ENCODE measurements around the gene DMAC2.
"Not testable (repeated sequence)": the region's sequence is repeated elsewhere in the genome, so short reads cannot be mapped to it uniquely, and the experiment has no call there.

DMAC2 gene

GRCh38 chr19:41442473-41443355 is 3.0 kb upstream of the DMAC2 start, which contains the start of gene ERICH4:
TSS of gene ERICH4 (plus strand) at chr19:41443156. CDS start at chr19:41443170, 14 bp downstream.
- DNase-seq = no peak

DNA sequence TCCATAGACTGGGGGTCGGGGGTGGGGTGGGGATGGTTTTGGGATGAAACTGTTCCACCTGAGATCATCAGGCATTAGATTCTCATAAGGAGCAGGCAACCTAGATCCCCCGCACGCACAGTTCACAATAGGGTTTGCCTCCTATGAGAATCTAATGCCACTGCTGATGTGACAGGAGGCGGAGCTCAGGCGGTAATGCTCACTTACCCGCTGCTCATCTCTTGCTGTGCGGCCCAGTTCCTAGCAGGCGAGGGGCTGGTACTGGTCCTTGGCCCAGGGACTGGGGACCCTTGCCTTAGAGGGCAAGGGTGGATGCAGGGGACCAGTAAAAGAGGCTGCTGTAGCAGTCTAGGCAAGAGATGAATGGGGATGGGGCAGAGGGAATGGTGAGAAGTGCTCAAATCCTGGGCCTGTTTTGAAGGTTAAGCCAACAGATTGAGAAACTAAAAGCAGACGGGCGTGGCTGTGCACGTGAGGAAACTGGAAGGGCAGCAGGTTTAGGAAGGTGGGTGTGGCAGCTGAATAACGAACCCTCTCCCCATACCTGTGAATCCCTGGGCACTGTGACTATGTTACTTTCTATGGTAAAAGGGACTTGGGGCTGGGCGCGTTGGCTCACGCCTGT is 1.7 kb upstream of the DMAC2 start:
- no peak for DNase-seq

GRCh38 chr19:41437944-41438574 is 1.7 kb downstream of the DMAC2 start:
- DNase-seq = no peak

GRCh38 chr19:41436674-41436951 is 3.1 kb downstream of the DMAC2 start:
- DNase-seq = no peak

DNA sequence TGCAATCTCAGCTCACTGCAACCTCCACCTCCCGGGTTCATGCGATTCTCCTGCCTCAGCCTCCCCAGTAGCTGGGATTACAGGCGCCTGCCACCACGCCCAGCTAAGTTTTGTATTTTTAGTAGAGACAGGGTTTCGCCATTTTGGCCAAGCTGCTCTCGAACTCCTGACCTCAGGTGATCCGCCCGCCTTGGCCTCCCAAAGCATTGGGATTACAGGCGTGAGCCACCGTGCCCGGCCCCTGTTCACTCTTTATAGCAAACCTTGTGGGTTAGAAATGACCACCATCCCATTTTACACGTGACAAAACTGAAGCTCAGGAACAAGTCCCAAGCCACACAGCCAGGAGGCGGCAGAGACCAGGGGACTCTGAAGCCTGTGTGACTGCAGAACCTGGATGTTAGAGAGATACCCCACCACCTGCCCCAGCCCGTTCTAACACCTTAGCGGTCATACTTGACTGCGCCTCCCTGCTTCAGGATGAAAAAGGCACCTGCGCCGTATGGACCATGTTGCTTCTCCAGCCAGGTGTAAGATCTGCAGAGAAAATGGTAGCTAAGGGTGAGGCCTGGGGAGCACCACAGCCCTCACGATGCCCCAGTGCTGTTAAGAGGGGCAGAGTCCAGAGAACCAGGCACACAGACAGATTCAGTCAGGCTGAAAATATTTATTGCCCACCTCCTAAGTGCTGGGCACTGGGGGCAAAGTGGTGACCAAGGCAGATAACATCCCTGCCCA is 3.6 kb downstream of the DMAC2 start:
- DNase-seq = no peak

DNA sequence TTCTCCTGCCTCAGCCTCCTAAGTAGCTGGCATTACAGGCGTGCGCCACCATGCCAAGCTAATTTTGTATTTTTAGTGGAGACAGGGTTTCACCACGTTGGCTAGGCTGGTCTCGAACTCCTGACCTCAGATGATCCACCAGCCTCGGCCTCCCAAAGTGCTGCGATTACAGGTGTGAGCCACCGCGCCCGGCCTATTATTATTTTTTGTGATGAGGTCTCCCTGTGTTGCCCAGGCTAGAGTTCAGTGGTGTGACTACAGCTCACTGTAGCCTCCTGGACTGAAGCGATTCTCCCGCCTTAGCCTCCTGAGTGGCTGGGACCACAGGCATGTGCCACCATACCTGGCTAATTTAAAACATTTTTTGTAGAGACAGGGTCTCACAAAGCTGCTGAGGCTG is 4.3 kb downstream of the DMAC2 start:
- DNase-seq = not testable (repeated sequence)

DNA sequence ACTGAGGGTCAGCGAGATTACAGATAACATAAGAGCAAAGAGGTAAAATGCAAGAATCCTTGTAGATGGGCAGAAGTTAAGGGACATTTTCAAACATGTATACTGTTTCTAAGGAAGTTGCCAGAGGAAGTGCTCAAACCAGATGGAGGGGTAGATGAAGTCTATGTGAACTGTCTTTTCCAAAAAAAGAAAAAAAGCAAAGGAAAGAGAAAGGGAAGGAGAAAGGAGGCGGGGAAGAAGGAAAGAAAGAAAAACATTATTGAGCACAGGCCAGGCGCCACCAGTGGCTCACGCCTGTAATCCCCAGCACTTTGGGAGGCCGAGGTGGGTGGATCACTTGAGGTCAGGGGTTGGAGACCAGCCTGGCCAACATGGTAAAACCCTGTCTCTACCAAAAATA is 5.3 kb downstream of the DMAC2 start:
- DNase-seq = no peak

DNA sequence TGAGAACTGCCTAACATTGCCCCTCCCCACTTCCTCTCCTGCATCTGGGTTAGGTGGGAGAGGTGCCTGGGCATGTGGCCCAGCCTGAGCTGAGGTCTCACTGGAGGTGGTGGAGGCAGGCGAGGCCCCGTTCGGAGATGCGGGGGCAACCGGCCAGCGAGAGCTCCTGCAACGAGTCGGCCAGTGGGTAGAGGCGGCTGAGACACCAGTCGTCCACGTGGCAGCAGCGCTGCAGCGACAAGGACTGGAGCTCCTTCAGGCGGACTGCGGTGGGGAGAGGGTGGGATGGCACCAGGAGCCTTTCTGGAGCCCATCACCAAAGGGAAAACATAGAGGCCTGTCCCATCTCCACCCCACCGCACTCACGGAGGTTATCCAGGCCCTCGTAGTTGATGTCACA is 6.5 kb downstream of the DMAC2 start:
- no peak for DNase-seq

- DNase-seq = no peak
Measured at GRCh38 chr19:41431426-41432386, 8.0 kb downstream of the DMAC2 start.

- DNase-seq = no peak
Measured at GRCh38 chr19:41430922-41431321, 8.8 kb downstream of the DMAC2 start.

DNA sequence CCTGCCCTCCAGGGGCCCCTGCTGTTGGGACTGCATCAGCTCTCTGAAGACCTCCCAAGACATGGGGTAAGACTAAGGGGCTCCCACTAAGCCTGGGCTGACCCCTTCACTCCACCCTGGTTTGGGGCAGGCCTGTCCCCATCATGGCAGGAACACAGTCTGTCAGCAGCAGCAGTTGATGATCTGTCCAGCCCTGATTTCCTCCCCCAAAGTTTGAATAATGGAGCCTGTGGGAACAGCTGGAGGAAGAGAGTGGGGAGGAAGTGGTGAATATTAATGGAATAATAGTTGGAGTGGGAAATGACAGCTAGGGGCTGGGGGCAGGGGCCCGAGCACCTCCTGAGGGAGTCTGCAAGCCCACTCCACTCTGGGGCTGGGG is 11.2 kb downstream of the DMAC2 start:
- no peak for DNase-seq

- peak; percentile 84 for DNase-seq
Measured at GRCh38 chr19:41427647-41428480, 11.8 kb downstream of the DMAC2 start.

- peak; percentile 86 for DNase-seq
Measured at GRCh38 chr19:41426952-41427646, 12.6 kb downstream of the DMAC2 start, which contains the start of gene B3GNT8. TSS of gene B3GNT8 (minus strand) at chr19:41427374. CDS start at chr19:41426778, 596 bp downstream.

DNA sequence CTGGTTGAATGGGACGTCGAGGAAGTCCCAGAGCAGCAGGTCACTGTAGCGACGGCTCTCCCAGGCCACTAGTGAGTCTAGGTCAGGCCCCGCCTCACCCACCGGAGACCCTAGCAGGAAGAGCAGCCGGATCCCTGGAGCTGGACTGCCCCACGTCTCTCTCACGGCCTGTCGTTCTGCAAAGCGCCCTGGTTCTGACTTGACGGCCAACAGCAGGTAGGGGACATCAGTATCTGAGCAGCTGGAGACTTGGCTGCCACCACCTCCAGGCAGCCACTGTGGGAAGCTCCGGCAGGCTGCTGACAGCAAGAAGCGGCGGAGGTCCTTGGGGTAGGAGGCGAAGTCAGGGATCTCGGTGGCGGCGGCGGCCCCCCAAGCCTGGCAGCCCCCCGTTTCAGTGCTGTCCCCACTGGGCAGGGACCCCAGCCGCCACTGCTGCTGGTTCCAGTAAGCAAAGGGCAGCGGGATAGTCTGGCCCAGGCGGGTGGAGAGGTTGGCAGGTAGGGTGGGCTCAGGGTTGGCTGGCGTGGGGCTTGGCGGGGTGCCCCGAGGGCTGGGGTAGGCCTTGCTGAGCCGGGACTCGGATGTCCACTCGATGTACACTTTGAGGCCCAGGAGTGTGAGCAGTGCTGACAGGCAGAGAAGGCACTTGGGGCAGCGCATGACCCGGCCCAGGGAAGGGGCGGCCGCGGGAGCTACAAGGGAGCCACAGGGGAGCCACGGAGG is 13.4 kb downstream of the DMAC2 start:
- DNase-seq = no peak

GRCh38 chr19:41425174-41426115 is 14.3 kb downstream of the DMAC2 start:
- no peak for DNase-seq

- DNase-seq = no peak
Measured at GRCh38 chr19:41424335-41425173, 15.2 kb downstream of the DMAC2 start.

- no peak for DNase-seq
Measured at GRCh38 chr19:41422955-41423354, 16.8 kb downstream of the DMAC2 start.

DNA sequence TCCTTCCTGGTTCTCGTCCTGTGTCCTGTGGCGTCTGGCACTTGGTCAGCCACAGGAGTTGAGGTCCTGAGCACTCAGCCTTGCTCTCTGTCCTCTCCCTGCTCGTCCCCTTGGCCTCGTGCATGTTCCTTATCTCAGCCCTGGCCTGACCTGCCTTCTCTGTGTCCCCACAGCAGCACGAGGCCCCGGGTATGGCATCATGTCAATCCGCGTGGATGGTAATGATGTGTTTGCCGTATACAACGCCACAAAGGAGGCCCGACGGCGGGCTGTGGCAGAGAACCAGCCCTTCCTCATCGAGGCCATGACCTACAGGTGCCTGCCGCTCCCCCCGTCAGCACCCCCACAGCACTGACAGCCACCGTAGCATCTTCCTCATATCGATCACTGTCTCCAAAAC is 17.3 kb downstream of the DMAC2 start:
- no peak for DNase-seq
